Tibial artery (tissue), 4 donors: Measurements from ENCODE around the gene LRRC55.

Experiments
- DNase-seq, 2 donors: peaks; one replicate each; pipeline ENCODE4 v3.0.0-alpha.2; 2019
- H3K27ac ChIP-seq, 2 donors: fragments of 200-600 bp; sonication (generic) in 1 of 2; 1 replicate in 1 of 2; 2 replicates in 1 of 2; pipeline ENCODE4 v1.5.1; 2018 to 2019; ENCODE audit warnings: mild to moderate bottlenecking in 1 of 2
- H3K27me3 ChIP-seq, 2 donors: fragments of 200-600 bp; sonication (generic) in 1 of 2; one replicate each; pipeline versions ENCODE4 v1.5.1 to v1.6.0; 2016 to 2019
- H3K36me3 ChIP-seq, 3 donors: fragments of 200-600 bp; sonication (generic) in 2 of 3; one replicate each; pipeline ENCODE4 v1.5.1; 2016 to 2019; ENCODE audit warnings: mild to moderate bottlenecking in 2 of 3
- H3K4me1 ChIP-seq, 4 donors: fragments of 200-600 bp; sonication (generic) in 2 of 4; 1 replicate in 3 of 4; 2 replicates in 1 of 4; pipeline ENCODE4 v1.5.1; 2016 to 2019
- H3K4me3 ChIP-seq, 2 donors: fragments of 200-600 bp; sonication (generic) in 1 of 2; 1 replicate in 1 of 2; 2 replicates in 1 of 2; pipeline ENCODE4 v1.5.1; 2018 to 2019; ENCODE audit warnings: mild to moderate bottlenecking in 2 of 2
- H3K9me3 ChIP-seq, 3 donors: fragments of 200-600 bp; sonication (generic) in 1 of 3; one replicate each; pipeline ENCODE4 v1.5.1; 2016 to 2019
- CTCF ChIP-seq, 2 experiments: fragments of 200-600 bp in 1 of 2; fragments of 450-650 bp in 1 of 2; IDR thresholded peaks; one replicate each; pipeline ENCODE4 v1.5.1; 2017 to 2019; ENCODE audit warnings: antibody characterized with exemption in 2 of 2, mild to moderate bottlenecking in 1 of 2, moderate library complexity in 1 of 2
- intact Hi-C: fragments of 100-400 bp; cut with DNase I; formaldehyde crosslinking; loops from one replicate; pipeline ENCODE4 v1.15.0; 2023; ENCODE audit warnings: low total_unique reads

Gene LRRC55

GRCh38 chr11:57207168-57207567 lies 25.4 kb downstream of the LRRC55 start:
- no peaks in the 10 kb centered on the region for H3K4me1 ChIP-seq
- intact Hi-C loops: no loop called here
- H3K9me3 ChIP-seq: no peaks in the 10 kb centered on the region
- no peaks in the 10 kb centered on the region for H3K36me3 ChIP-seq
- H3K27me3 ChIP-seq: peaks cover 0 to 13% of the 10 kb centered on the region in 2 donors
- no peak for TF ChIP-seq CTCF (IDR thresholded peaks at IDR 0.05)
- no peak for DNase-seq
- no peak overlapping the region for H3K27ac ChIP-seq
- H3K4me3 ChIP-seq: no peak overlapping the region

DNA sequence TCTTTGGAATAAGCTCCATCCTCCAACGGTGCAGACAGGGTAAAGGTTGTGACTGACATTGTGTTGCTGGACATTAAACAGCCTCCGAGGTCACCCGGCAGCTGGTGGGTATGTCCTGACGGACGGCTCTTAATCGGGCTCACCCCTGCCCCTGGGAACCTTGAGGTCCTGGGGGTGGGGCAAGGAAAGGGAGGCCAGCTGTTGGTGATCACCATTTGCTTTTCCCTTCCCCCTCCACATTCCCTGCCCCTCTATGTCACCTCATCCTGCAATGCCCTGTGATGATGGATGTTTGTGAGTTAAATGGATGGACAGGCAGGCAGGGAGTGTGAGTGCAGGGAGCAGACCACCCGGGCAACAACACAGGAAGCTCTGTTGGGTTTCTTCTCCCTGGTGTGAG lies 29.0 kb downstream of the LRRC55 start:
- Histone ChIP-seq H3K4me3 (no peak overlapping the region), H3K36me3 (no peaks in the 10 kb centered on the region), H3K27me3 (peaks cover 0 to 10% of the 10 kb centered on the region in 2 donors), H3K4me1 (peaks cover 0 to 15% (median 6%) of the 10 kb centered on the region in 4 donors), H3K9me3 (no peaks in the 10 kb centered on the region), H3K27ac (no peak overlapping the region)
- intact Hi-C loops: no loop called here
- no peak for DNase-seq
- no peak for TF ChIP-seq CTCF (IDR thresholded peaks at IDR 0.05)

- peaks cover 0 to 15% (median 6%) of the 10 kb centered on the region in 4 donors for H3K4me1 ChIP-seq
- H3K9me3 ChIP-seq: no peaks in the 10 kb centered on the region
- intact Hi-C loops: no loop called here
- H3K27me3 ChIP-seq: no peaks in the 10 kb centered on the region
- no peak overlapping the region for H3K4me3 ChIP-seq
- no peak for DNase-seq
- H3K36me3 ChIP-seq: no peaks in the 10 kb centered on the region
- no peak for TF ChIP-seq CTCF (IDR thresholded peaks at IDR 0.05)
- no peak overlapping the region for H3K27ac ChIP-seq
These were observed 31.8 kb downstream of the LRRC55 start for GRCh38 chr11:57213342-57214097.

DNA sequence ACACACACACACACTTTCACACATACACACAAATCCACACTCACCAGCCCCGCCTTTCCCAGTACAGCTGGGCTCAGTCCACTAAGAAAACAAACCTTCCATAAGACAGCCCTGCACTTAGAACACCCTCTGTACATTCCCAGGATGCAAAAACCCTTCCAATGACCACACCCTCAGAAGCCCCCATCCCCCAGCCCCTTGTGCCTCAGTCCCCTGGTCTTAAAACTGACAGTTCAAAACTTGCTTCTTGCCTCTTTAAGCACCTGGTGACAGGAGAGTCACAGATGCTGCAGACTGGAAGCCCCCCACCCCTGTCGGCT lies 32.3 kb downstream of the LRRC55 start:
- Histone ChIP-seq H3K9me3 (no peaks in the 10 kb centered on the region), H3K36me3 (no peaks in the 10 kb centered on the region), H3K4me1 (peaks cover 0 to 19% (median 6%) of the 10 kb centered on the region in 4 donors), H3K27ac (no peak overlapping the region), H3K27me3 (no peaks in the 10 kb centered on the region), H3K4me3 (no peak overlapping the region)
- no peak for TF ChIP-seq CTCF (IDR thresholded peaks at IDR 0.05)
- intact Hi-C loops: no loop called here
- DNase-seq: no peak

DNA sequence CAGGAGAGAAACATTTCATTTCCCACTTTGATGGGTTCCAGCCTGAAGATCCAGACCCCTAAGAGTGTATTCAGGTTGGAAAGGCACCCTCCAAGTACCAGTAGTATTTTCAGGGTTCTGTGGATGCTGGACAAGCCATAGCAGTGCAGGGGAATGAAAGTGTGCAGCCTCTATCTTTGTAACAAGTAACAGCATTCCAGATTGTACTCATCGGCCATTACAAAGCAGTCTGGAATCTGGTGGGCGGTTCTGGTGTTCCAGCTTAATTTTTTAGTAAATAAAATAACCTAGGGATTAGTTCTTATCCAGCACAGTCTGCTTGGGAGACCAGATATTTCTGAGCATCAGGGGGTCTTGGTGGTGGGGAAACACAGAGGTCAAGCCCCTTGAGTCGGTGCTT lies 32.7 kb downstream of the LRRC55 start:
- H3K27ac ChIP-seq: no peak overlapping the region

More for the DNA sequence above, 32.7 kb downstream of the LRRC55 start:
- no peaks in the 10 kb centered on the region for H3K36me3 ChIP-seq
- no peak for DNase-seq
- TF ChIP-seq CTCF (IDR thresholded peaks at IDR 0.05): no peak
- no peaks in the 10 kb centered on the region for H3K27me3 ChIP-seq
- intact Hi-C loops: no loop called here
- peaks cover 0 to 24% (median 6%) of the 10 kb centered on the region in 4 donors for H3K4me1 ChIP-seq
- no peak overlapping the region for H3K4me3 ChIP-seq
- no peaks in the 10 kb centered on the region for H3K9me3 ChIP-seq
